NB4 (cell line): Measurements from ENCODE around the gene C1QTNF9B.

Experiments used
- POLR2A ChIP-seq: IDR thresholded peaks from 2 replicates; pipeline ENCODE4 v1.6.1; 2011; ENCODE audit warnings: mild to moderate bottlenecking; ENCODE audit not compliant: insufficient read length; ENCODE audit errors: extremely low read depth
- TF ChIP-seq, protein P1 (sequence below): IDR thresholded peaks from one replicate; pipeline ENCODE4 v1.5.1; 2012; ENCODE audit warnings: low read depth, low read length
- TF ChIP-seq, protein P2 (sequence below): IDR thresholded peaks from 2 replicates; pipeline ENCODE4 v1.6.1; 2011; ENCODE audit warnings: low read depth, low read length

DNA sequence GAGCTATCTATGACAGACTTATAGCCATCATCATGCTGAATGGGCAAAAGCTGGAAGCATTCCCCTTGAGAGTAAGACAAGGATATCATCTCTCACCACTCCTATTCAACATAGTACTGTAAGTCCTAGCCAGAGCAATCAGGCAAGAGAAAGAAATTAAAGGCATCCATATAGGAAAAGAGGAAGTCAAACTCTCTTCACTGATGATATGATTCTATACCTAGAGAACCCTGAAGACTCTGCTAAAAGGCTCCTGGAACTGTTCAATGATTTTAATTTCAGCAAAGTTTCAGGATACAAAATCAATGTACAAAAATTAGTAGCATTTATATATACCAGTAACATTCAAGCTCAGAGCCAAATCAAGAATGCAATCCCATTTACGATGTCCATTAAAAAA is 21.7 kb upstream of the C1QTNF9B start:
- TF ChIP-seq, protein P1, sequence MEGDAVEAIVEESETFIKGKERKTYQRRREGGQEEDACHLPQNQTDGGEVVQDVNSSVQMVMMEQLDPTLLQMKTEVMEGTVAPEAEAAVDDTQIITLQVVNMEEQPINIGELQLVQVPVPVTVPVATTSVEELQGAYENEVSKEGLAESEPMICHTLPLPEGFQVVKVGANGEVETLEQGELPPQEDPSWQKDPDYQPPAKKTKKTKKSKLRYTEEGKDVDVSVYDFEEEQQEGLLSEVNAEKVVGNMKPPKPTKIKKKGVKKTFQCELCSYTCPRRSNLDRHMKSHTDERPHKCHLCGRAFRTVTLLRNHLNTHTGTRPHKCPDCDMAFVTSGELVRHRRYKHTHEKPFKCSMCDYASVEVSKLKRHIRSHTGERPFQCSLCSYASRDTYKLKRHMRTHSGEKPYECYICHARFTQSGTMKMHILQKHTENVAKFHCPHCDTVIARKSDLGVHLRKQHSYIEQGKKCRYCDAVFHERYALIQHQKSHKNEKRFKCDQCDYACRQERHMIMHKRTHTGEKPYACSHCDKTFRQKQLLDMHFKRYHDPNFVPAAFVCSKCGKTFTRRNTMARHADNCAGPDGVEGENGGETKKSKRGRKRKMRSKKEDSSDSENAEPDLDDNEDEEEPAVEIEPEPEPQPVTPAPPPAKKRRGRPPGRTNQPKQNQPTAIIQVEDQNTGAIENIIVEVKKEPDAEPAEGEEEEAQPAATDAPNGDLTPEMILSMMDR, result no peak
- TF ChIP-seq POLR2A, result no peak
- TF ChIP-seq, protein P2, sequence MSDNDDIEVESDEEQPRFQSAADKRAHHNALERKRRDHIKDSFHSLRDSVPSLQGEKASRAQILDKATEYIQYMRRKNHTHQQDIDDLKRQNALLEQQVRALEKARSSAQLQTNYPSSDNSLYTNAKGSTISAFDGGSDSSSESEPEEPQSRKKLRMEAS, result no peak
